Spleen (tissue), 11 donors: ENCODE measurements around the gene ZMYND8. TPM values are rescaled to one million over a fixed set of nuclear protein-coding genes. Genes with fewer than 3 reads are reported as not detected.
A peak's percentile ranks its signal among the peaks of the same experiment; 100 is the strongest.

ENCODE experiments used
- DNase-seq: peaks from one replicate; pipeline ENCODE4 v3.0.0-alpha.2; 2020
- H3K27ac ChIP-seq, 8 donors: fragments of 200-600 bp; sonication (generic) in 7 of 8; 1 replicate in 4 of 8; 2 replicates in 4 of 8; pipeline versions ENCODE4 v1.5.0 to v1.8.0; 2016 to 2021; ENCODE audit warnings: inconsistent platforms in 4 of 8, mild to moderate bottlenecking in 4 of 8, moderate library complexity in 1 of 8
- H3K27me3 ChIP-seq, 7 donors: fragments of 200-600 bp; sonication (generic) in 6 of 7; replicated peaks in 1 of 7; 1 replicate in 4 of 7; 2 replicates in 3 of 7; pipeline versions ENCODE4 v1.5.0 to v1.8.0; 2016 to 2021; ENCODE audit warnings: inconsistent platforms in 3 of 7, mild to moderate bottlenecking in 1 of 7
- H3K36me3 ChIP-seq, 6 donors: fragments of 200-600 bp; sonication (generic) in 5 of 6; 1 replicate in 4 of 6; 2 replicates in 2 of 6; pipeline versions ENCODE4 v1.5.0 to v1.8.0; 2016 to 2021; ENCODE audit warnings: inconsistent platforms in 2 of 6
- H3K4me1 ChIP-seq, 6 donors: fragments of 200-600 bp; sonication (generic) in 5 of 6; 1 replicate in 3 of 6; 2 replicates in 3 of 6; pipeline versions ENCODE4 v1.5.0 to v1.8.0; 2016 to 2021; ENCODE audit warnings: inconsistent platforms in 3 of 6
- H3K4me3 ChIP-seq, 8 donors: fragments of 200-600 bp; sonication (generic) in 7 of 8; 1 replicate in 4 of 8; 2 replicates in 4 of 8; pipeline versions ENCODE4 v1.5.0 to v1.8.0; 2016 to 2021; ENCODE audit warnings: inconsistent platforms in 4 of 8, mild to moderate bottlenecking in 4 of 8, moderate library complexity in 2 of 8
- H3K9me3 ChIP-seq, 8 donors: fragments of 200-600 bp; sonication (generic) in 7 of 8; 1 replicate in 4 of 8; 2 replicates in 4 of 8; pipeline versions ENCODE4 v1.5.0 to v1.8.0; 2016 to 2021; ENCODE audit warnings: inconsistent platforms in 4 of 8
- POLR2A ChIP-seq, 3 donors: fragments of 450-650 bp; IDR thresholded peaks; one replicate each; pipeline ENCODE4 v1.5.1; 2017; ENCODE audit warnings: antibody characterized with exemption in 3 of 3, mild to moderate bottlenecking in 1 of 3
- POLR2AphosphoS5 ChIP-seq, 3 donors: sonication (generic); formaldehyde crosslinking; IDR thresholded peaks; one replicate each; pipeline ENCODE4 v1.5.1; 2017; ENCODE audit warnings: antibody characterized with exemption in 3 of 3
- WGBS, 5 donors: extraction: QIAGEN DNeasy Blood & Tissue Kit in 3 of 5; methylation state at CpG; one replicate each; pipeline versions ENCODE4 v1.1.5 to v1.1.7; 2013 to 2018; 5-methylcytosine and 5-hydroxymethylcytosine counted together
- intact Hi-C: fragments of 100-400 bp; cut with DNase I; formaldehyde crosslinking; loops from one replicate; pipeline ENCODE4 v1.15.0; 2023; ENCODE audit warnings: low total_unique reads
- polyA plus RNA-seq, 3 donors: library from polyadenylated mRNA; stranded (reverse); fragments of 200-250 nt; gene quantifications; one replicate each; pipeline ENCODE4 v1.2.1, GENCODE V29; 2013
- total RNA-seq, 7 donors: library from RNA; depleted of rRNA in 3 of 7; stranded (reverse); fragments of >200 nt in 3 of 7; fragmentation: NEBNext Ultra II Directional in 4 of 7; extraction: Animal tissue kit (Norgen Biotek cat#: 25700) in 4 of 7; gene quantifications; one replicate each; pipeline versions ENCODE4 v1.1.0 to v1.2.1, GENCODE V29; 2016 to 2021
- TF ChIP-seq, protein P1 (sequence below), 11 experiments: fragments of 200-600 bp in 7 of 11; fragments of 450-650 bp in 4 of 11; sonication (generic) in 4 of 11; IDR thresholded peaks in 8 of 11; conservative IDR thresholded peaks in 3 of 11; 1 replicate in 7 of 11; 2 replicates in 4 of 11; pipeline versions ENCODE4 v1.4.0 to v1.8.0; 2016 to 2021; ENCODE audit warnings: antibody characterized with exemption in 11 of 11, inconsistent platforms in 4 of 11, mild to moderate bottlenecking in 1 of 11
- donor health status: healthy with polysubstance abuse.
- donor health status: DM: no; HTN: no; CAD: no; lungs with moderate emphysema.
- donor health status: DM: no; HTN: no; CAD: no.
- donor health status: Bipolar disorder and iron deficiency.
- donor health status: healthy.
- donor health status: DM: no; HTN: no; CAD: no.
- donor health status: DM: yes; HTN: yes; CAD: no.

The ZMYND8 gene
- total and polyA plus RNA-seq, 10 donors = 12.5 to 64.0 (median 46.8) TPM

DNA sequence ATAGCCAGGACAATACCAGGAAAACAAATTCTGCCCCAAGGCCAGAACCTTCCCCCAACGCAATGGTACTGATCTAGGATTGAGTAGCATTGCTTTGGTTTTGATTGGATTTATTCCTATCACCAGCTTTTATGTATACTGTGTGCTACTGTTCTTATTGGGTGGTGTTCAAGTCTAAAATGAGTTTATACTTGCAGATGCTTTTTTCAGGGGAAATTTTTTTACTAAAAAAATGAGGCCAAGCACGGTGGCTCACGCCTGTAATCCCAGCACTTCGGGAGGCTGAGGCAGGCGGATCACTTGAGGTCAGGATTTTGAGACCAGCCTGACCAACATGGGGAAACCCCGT lies 116.8 kb downstream of the ZMYND8 start:
- 91 to 96% (median 95%) methylated on average over 6 of the region's 6 CpGs for WGBS, 5 donors
- H3K27ac ChIP-seq = peak overlapping the region in 3 of 8 donors; percentile 22 to 53 (median 34)
- no peak for DNase-seq
- H3K9me3 ChIP-seq = no peaks in the 10 kb centered on the region
- no peak for TF ChIP-seq POLR2AphosphoS5 (IDR thresholded peaks at IDR 0.05)
- no peak for TF ChIP-seq POLR2A (IDR thresholded peaks at IDR 0.05)
- TF ChIP-seq, protein P1, sequence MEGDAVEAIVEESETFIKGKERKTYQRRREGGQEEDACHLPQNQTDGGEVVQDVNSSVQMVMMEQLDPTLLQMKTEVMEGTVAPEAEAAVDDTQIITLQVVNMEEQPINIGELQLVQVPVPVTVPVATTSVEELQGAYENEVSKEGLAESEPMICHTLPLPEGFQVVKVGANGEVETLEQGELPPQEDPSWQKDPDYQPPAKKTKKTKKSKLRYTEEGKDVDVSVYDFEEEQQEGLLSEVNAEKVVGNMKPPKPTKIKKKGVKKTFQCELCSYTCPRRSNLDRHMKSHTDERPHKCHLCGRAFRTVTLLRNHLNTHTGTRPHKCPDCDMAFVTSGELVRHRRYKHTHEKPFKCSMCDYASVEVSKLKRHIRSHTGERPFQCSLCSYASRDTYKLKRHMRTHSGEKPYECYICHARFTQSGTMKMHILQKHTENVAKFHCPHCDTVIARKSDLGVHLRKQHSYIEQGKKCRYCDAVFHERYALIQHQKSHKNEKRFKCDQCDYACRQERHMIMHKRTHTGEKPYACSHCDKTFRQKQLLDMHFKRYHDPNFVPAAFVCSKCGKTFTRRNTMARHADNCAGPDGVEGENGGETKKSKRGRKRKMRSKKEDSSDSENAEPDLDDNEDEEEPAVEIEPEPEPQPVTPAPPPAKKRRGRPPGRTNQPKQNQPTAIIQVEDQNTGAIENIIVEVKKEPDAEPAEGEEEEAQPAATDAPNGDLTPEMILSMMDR (IDR thresholded peaks at IDR 0.05 in 8 of 11, conservative IDR thresholded peaks at IDR 0.05 in 3 of 11) = no peak
- H3K4me1 ChIP-seq = peaks cover 0 to 32% (median 9%) of the 10 kb centered on the region in 6 donors
- H3K27me3 ChIP-seq = no peaks in the 10 kb centered on the region
- peaks cover 7 to 100% (median 71%) of the 10 kb centered on the region in 6 donors for H3K36me3 ChIP-seq
- intact Hi-C loops = no loop called here
- H3K4me3 ChIP-seq = no peak overlapping the region

- peaks cover 7 to 100% (median 71%) of the 10 kb centered on the region in 6 donors for H3K36me3 ChIP-seq
Measured at GRCh38 chr20:47238780-47239718, 117.5 kb downstream of the ZMYND8 start.

DNA sequence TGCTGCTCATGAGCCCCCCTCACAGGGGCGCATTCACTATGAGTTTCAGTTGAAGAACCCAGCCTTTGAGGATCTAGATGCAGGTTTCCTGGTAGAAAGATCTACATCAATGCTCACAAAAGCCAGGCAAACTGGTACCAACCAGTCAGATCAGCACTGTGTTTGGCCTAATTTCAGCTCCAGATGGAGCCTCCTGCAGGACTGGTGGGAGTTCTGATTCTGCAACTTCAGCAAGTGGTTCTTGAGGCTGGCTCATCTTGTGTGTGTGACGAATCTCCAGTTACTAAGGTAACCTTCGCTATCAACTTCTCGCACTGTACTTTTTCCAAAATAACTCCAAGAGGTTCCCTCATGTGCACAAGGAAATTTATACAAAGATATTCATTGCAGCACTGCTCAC lies 118.8 kb downstream of the ZMYND8 start:
- intact Hi-C loops = no loop called here
- no peak for DNase-seq
- WGBS, 5 donors = 96 to 98% (median 97%) methylated on average over 4 of the region's 4 CpGs
- Histone ChIP-seq H3K4me3 (no peak overlapping the region), H3K9me3 (no peaks in the 10 kb centered on the region), H3K27ac (no peak overlapping the region), H3K4me1 (peaks cover 0 to 30% (median 7%) of the 10 kb centered on the region in 6 donors), H3K36me3 (peaks cover 7 to 100% (median 76%) of the 10 kb centered on the region in 6 donors), H3K27me3 (no peaks in the 10 kb centered on the region)
- TF ChIP-seq, protein P1 (IDR thresholded peaks at IDR 0.05 in 8 of 11, conservative IDR thresholded peaks at IDR 0.05 in 3 of 11) = no peak
- TF ChIP-seq POLR2AphosphoS5 (IDR thresholded peaks at IDR 0.05) (no peak), POLR2A (IDR thresholded peaks at IDR 0.05) (no peak)

More at GRCh38 chr20:47238780-47239718, 117.5 kb downstream of the ZMYND8 start:
- TF ChIP-seq, protein P1 (IDR thresholded peaks at IDR 0.05 in 8 of 11, conservative IDR thresholded peaks at IDR 0.05 in 3 of 11) = no peak
- TF ChIP-seq POLR2AphosphoS5 (IDR thresholded peaks at IDR 0.05) (peak in 2 of 3 donors; percentile 15 to 53), POLR2A (IDR thresholded peaks at IDR 0.05) (no peak)
- H3K9me3 ChIP-seq = no peaks in the 10 kb centered on the region
- intact Hi-C loops = no loop called here
- DNase-seq = no peak
- no peak overlapping the region for H3K4me3 ChIP-seq
- peak overlapping the region in 3 of 8 donors; percentile 22 to 53 (median 34) for H3K27ac ChIP-seq
- WGBS, 5 donors = 93 to 96% (median 94%) methylated on average over 51 of the region's 51 CpGs
- no peaks in the 10 kb centered on the region for H3K27me3 ChIP-seq
- peaks cover 0 to 32% (median 9%) of the 10 kb centered on the region in 6 donors for H3K4me1 ChIP-seq

DNA sequence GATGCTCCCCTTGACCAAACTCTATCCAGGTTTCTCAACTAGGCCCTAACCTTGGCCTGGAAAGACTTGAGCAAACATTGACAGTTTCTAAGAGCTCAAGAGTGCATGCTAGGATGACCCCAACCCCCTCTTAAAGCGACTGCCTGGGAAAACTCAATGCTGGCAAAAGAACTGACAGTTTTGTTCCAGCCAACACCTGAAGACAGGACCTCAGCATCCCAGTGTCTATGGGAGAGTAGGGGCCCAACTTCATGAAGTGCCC lies 119.9 kb downstream of the ZMYND8 start:
- no peak for DNase-seq
- peaks cover 0 to 22% (median 0%) of the 10 kb centered on the region in 6 donors for H3K4me1 ChIP-seq
- no peak overlapping the region for H3K4me3 ChIP-seq
- WGBS, 5 donors = 91 to 100% (median 95%) methylated on average over 1 of the region's 1 CpG
- peaks cover 7 to 100% (median 79%) of the 10 kb centered on the region in 6 donors for H3K36me3 ChIP-seq
- TF ChIP-seq, protein P1 (IDR thresholded peaks at IDR 0.05 in 8 of 11, conservative IDR thresholded peaks at IDR 0.05 in 3 of 11) = no peak
- no peak for TF ChIP-seq POLR2AphosphoS5 (IDR thresholded peaks at IDR 0.05)
- TF ChIP-seq POLR2A (IDR thresholded peaks at IDR 0.05) = no peak
- H3K27me3 ChIP-seq = no peaks in the 10 kb centered on the region
- no peak overlapping the region for H3K27ac ChIP-seq
- H3K9me3 ChIP-seq = no peaks in the 10 kb centered on the region
- intact Hi-C loops = no loop called here
